Keratinocyte (primary cell): ENCODE results near the gene SKOR2. TPM values are rescaled to one million over a fixed set of nuclear protein-coding genes. Genes with fewer than 3 reads are reported as not detected.

Experiments used
- DNase-seq: peaks from one replicate; pipeline ENCODE4 v3.0.0-alpha.2; 2011; ENCODE audit warnings: low read depth, missing footprints, low spot score
- FAIRE-seq: peaks from 2 replicates; lab custom pipeline; 2011; peaks lifted over from hg19 to GRCh38; lab: Jason Lieb, UNC
- H2AFZ ChIP-seq: 2 replicates; pipeline ENCODE4 v1.6.0; 2012; ENCODE audit warnings: low read length, control low read depth, inconsistent platforms; ENCODE audit not compliant: control insufficient read depth
- H3K27ac ChIP-seq: 2 replicates; pipeline ENCODE4 v1.5.1; 2011; ENCODE audit warnings: low read length; ENCODE audit not compliant: control insufficient read depth, insufficient read depth
- H3K27me3 ChIP-seq: 3 replicates; pipeline ENCODE4 v1.6.0; 2011; ENCODE audit warnings: low read length; ENCODE audit not compliant: control insufficient read depth, insufficient read depth; ENCODE audit errors: extremely low read depth
- H3K36me3 ChIP-seq, 2 experiments: 2 replicates in 1 of 2; 3 replicates in 1 of 2; pipeline ENCODE4 v1.5.1; 2011; ENCODE audit warnings: low read length in 2 of 2, mild to moderate bottlenecking in 1 of 2; ENCODE audit not compliant: control insufficient read depth in 2 of 2, insufficient read depth in 2 of 2; ENCODE audit errors: extremely low read depth in 1 of 2
- H3K4me1 ChIP-seq: 3 replicates; pipeline ENCODE4 v1.5.1; 2011; ENCODE audit warnings: low read length; ENCODE audit not compliant: control insufficient read depth, insufficient read depth; ENCODE audit errors: extremely low read depth
- H3K4me2 ChIP-seq: 3 replicates; pipeline ENCODE4 v1.6.0; 2011; ENCODE audit warnings: low read depth, low read length; ENCODE audit not compliant: control insufficient read depth, insufficient read depth; ENCODE audit errors: extremely low read depth
- H3K4me3 ChIP-seq, 3 experiments: fragments of 200-600 bp in 1 of 3; sonication (generic) in 1 of 3; 2 replicates in 2 of 3; 3 replicates in 1 of 3; pipeline ENCODE4 v1.5.1; 2011 to 2016; ENCODE audit warnings: low read length in 3 of 3, mild to moderate bottlenecking in 3 of 3, control low read depth in 2 of 3, inconsistent platforms in 1 of 3, low read depth in 1 of 3, mixed read lengths in 1 of 3, mixed run types in 1 of 3, moderate library complexity in 1 of 3; ENCODE audit not compliant: control insufficient read depth in 2 of 3, insufficient read depth in 2 of 3; ENCODE audit errors: extremely low read depth in 1 of 3
- H3K79me2 ChIP-seq: 2 replicates; pipeline ENCODE4 v1.6.0; 2012; ENCODE audit warnings: low read length; ENCODE audit not compliant: control insufficient read depth, insufficient read depth
- H3K9ac ChIP-seq: 3 replicates; pipeline ENCODE4 v1.6.0; 2011; ENCODE audit warnings: low read length; ENCODE audit not compliant: control insufficient read depth, insufficient read depth; ENCODE audit errors: extremely low read depth
- H3K9me1 ChIP-seq: 3 replicates; pipeline ENCODE4 v1.6.0; 2011; ENCODE audit warnings: low read length; ENCODE audit not compliant: control insufficient read depth, insufficient read depth; ENCODE audit errors: extremely low read depth
- H3K9me3 ChIP-seq: 2 replicates; pipeline ENCODE4 v1.5.1; 2012; ENCODE audit warnings: low read depth, low read length; ENCODE audit not compliant: control insufficient read depth
- H4K20me1 ChIP-seq: 3 replicates; pipeline ENCODE4 v1.6.0; 2011; ENCODE audit warnings: low read length; ENCODE audit not compliant: control insufficient read depth, insufficient read depth; ENCODE audit errors: extremely low read depth
- EZH2 ChIP-seq: IDR thresholded peaks from one replicate; pipeline ENCODE4 v1.6.1; 2012; ENCODE audit warnings: inconsistent platforms, mild to moderate bottlenecking, low read length, moderate library complexity
- dilution Hi-C: fragments of 300-500 bp; cut with MboI; formaldehyde crosslinking; loops from one replicate; pipeline ENCODE4 v1.7.0; 2020; ENCODE audit warnings: low sequenced_read_pairs; ENCODE audit not compliant: extremely low pct_ligation_motif_present
- polyA plus RNA-seq, 5 experiments: library from polyadenylated mRNA; depleted of rRNA in 3 of 5; stranded (reverse) in 3 of 5; stranded (forward) in 1 of 5; unstranded in 1 of 5; fragments of >200 nt; gene quantifications; 1 replicate in 1 of 5; 2 replicates in 3 of 5; 3 replicates in 1 of 5; pipeline versions ENCODE4 v1.2.1 to v1.2.3, GENCODE V29; 2011 to 2012; ENCODE audit warnings: missing spikeins in 2 of 5, low read depth in 1 of 5, low replicate concordance in 1 of 5
- TF ChIP-seq, protein P1 (sequence below), 3 experiments: IDR thresholded peaks in 1 of 3; conservative IDR thresholded peaks in 1 of 3; optimal IDR thresholded peaks in 1 of 3; 2 replicates in 2 of 3; 3 replicates in 1 of 3; pipeline versions ENCODE3 to v1.5.1; 2011; ENCODE audit warnings: low read length in 3 of 3, mild to moderate bottlenecking in 3 of 3, moderate library complexity in 2 of 3, control low read depth in 1 of 3, inconsistent platforms in 1 of 3; ENCODE audit not compliant: insufficient read depth in 2 of 3; ENCODE audit errors: extremely low read depth in 1 of 3

Gene SKOR2
- polyA plus RNA-seq, 1 donor (not counting 4 experiments of a cell fraction or from before 2014, with no cell fraction given) = not detected

DNA sequence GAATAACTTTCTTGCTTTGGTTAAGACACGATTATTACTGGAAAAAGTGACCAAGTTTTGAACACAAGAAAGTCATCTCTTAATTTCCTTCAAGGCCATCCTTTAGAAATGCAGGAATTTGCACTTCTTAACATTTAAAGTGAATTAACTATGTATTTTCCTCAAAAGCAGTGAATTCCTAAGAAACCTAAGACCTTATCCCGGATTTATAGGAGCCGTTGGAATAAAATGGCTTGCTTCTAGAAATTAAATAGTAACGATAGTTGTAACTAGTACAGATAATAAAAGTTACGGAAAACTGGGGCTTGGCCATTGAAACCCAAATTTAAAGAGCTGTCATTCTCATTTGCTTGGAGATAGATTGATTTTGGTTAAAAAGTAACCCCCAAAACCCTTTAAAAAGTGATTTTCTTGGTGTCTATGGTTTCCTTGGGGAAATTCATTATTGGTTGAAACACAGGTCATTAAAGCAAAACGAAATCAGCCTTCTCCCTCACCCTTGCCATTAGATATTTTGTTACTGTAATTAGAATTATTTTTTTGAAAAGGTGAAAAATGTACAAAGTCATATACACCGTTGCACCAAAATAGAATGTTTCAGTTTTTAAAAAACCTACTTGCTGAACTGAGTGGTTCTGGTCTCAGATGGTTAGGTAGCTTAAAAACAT is 2.0 kb downstream of the SKOR2 start:
- Histone ChIP-seq H3K9me3 (peaks cover 5% of the 10 kb centered on the region), H4K20me1 (no peaks in the 10 kb centered on the region), H3K4me3 (no peak overlapping the region), H3K4me1 (no peaks in the 10 kb centered on the region), H3K27ac (no peak overlapping the region), H2AFZ (no peak overlapping the region), H3K27me3 (peaks cover 85% of the 10 kb centered on the region), H3K36me3 (no peaks in the 10 kb centered on the region), H3K4me2 (no peak overlapping the region), H3K79me2 (no peaks in the 10 kb centered on the region), H3K9me1 (no peaks in the 10 kb centered on the region), H3K9ac (no peak overlapping the region)
- dilution Hi-C loops = no loop called here
- DNase-seq (no peak), FAIRE-seq (no peak)
- no peak for TF ChIP-seq EZH2
- TF ChIP-seq, protein P1, sequence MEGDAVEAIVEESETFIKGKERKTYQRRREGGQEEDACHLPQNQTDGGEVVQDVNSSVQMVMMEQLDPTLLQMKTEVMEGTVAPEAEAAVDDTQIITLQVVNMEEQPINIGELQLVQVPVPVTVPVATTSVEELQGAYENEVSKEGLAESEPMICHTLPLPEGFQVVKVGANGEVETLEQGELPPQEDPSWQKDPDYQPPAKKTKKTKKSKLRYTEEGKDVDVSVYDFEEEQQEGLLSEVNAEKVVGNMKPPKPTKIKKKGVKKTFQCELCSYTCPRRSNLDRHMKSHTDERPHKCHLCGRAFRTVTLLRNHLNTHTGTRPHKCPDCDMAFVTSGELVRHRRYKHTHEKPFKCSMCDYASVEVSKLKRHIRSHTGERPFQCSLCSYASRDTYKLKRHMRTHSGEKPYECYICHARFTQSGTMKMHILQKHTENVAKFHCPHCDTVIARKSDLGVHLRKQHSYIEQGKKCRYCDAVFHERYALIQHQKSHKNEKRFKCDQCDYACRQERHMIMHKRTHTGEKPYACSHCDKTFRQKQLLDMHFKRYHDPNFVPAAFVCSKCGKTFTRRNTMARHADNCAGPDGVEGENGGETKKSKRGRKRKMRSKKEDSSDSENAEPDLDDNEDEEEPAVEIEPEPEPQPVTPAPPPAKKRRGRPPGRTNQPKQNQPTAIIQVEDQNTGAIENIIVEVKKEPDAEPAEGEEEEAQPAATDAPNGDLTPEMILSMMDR (optimal IDR thresholded peaks at IDR 0.05 in 1 of 3, IDR thresholded peaks at IDR 0.05 in 1 of 3, conservative IDR thresholded peaks at IDR 0.05 in 1 of 3; ENCODE audit: extremely low read depth in 1 of 3, insufficient read depth in 2 of 3, low read length in 3 of 3) = no peak

DNA sequence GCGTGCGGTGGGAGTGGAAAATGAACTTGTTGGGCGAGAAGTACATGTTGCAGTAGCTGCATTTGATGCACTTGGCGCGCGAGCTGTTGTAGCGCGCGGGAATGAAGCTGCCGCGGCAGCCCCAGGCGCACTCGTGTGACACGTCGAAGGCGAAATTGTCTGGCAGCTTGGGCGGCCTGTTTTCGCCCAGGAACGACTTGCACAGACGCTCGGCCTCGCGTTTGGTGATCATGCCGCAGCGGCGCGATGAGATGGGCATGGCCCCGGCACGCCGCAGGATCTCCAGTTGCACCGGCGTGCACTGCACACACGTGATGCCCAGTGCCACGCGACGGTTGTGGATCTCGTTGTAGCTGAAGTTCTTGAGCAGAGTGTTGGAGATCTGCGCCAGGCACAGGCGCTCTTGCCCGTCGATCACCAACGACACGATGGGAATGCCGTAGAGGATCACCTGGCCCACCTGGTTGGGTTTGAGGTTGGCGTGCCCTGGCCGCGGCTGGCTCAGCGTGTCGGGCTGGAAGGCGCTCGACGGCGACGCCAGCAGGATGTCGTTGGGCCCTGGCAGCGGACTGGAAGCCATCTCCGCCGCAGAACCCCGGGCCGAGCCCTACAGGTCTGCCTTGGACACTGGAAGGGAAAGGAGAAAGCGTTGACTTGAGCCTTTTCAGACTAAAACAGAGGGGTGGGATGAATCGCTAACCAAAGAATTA is 2.7 kb downstream of the SKOR2 start:
- Histone ChIP-seq H3K9ac (no peak overlapping the region), H2AFZ (no peak overlapping the region), H3K9me1 (no peaks in the 10 kb centered on the region), H3K9me3 (peaks cover 5% of the 10 kb centered on the region), H3K4me2 (no peak overlapping the region), H4K20me1 (no peaks in the 10 kb centered on the region), H3K4me1 (no peaks in the 10 kb centered on the region), H3K36me3 (no peaks in the 10 kb centered on the region), H3K27me3 (peaks cover 84% of the 10 kb centered on the region), H3K4me3 (no peak overlapping the region), H3K79me2 (no peaks in the 10 kb centered on the region), H3K27ac (no peak overlapping the region)
- DNase-seq (no peak), FAIRE-seq (no peak)
- TF ChIP-seq, protein P1 (optimal IDR thresholded peaks at IDR 0.05 in 1 of 3, IDR thresholded peaks at IDR 0.05 in 1 of 3, conservative IDR thresholded peaks at IDR 0.05 in 1 of 3; ENCODE audit: extremely low read depth in 1 of 3, insufficient read depth in 2 of 3, low read length in 3 of 3) = no peak
- TF ChIP-seq EZH2 = peak; percentile 97
- dilution Hi-C loops = no loop called here
